ENCODE measurements around the gene HID1.
"Not testable (repeated sequence)": the region's sequence is repeated elsewhere in the genome, so short reads cannot be mapped to it uniquely, and the experiment has no call there.

Gene HID1

DNA sequence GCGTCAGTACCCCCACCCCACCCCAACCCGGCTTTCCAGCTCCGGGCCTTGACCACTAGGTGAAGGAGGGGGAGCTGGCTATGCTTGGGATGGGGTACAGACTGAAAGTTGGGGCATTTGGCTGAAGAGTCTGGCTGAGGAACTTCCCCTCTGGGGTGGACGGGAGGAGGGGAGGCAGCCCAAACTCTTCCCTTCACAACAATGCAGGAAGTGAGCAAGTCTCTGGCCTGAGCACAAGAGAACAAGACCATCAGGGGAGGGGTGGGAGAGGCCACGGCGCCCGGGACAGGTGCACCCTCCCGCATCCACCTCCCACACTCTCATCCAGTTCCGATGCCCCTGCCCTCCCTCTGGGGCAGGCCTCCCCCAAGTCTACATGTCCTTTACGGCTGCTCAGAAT lies 55.1 kb downstream of the HID1 start:
- no peak overlapping the region for H3K4me3 ChIP-seq (ENCODE audit: low read depth, low read length)
- DNase-seq (ENCODE audit: low read depth), result peak; percentile 58
- no peak for TF ChIP-seq POLR2A (IDR thresholded peaks at IDR 0.05; ENCODE audit: extremely low read depth, insufficient read length)
- TF ChIP-seq MYC (IDR thresholded peaks at IDR 0.05; ENCODE audit: low read depth, low read length), result no peak
- no peak for TF ChIP-seq CTCF (IDR thresholded peaks at IDR 0.05; ENCODE audit: low read depth, low read length)
- TF ChIP-seq MAX (IDR thresholded peaks at IDR 0.05; ENCODE audit: low read depth, low read length), result no peak

GRCh38 chr17:74916851-74917199 lies 55.7 kb downstream of the HID1 start:
- H3K4me3 ChIP-seq (ENCODE audit: low read depth, low read length), result no peak overlapping the region
- no peak for DNase-seq (ENCODE audit: low read depth)
- TF ChIP-seq MAX (IDR thresholded peaks at IDR 0.05; ENCODE audit: low read depth, low read length) (no peak), MYC (IDR thresholded peaks at IDR 0.05; ENCODE audit: low read depth, low read length) (no peak), CTCF (IDR thresholded peaks at IDR 0.05; ENCODE audit: low read depth, low read length) (no peak), POLR2A (IDR thresholded peaks at IDR 0.05; ENCODE audit: extremely low read depth, insufficient read length) (no peak)

- TF ChIP-seq CTCF (IDR thresholded peaks at IDR 0.05; ENCODE audit: low read depth, low read length) (no peak), POLR2A (IDR thresholded peaks at IDR 0.05; ENCODE audit: extremely low read depth, insufficient read length) (no peak), MAX (IDR thresholded peaks at IDR 0.05; ENCODE audit: low read depth, low read length) (no peak), MYC (IDR thresholded peaks at IDR 0.05; ENCODE audit: low read depth, low read length) (no peak)
- DNase-seq (ENCODE audit: low read depth), result no peak
- H3K4me3 ChIP-seq (ENCODE audit: low read depth, low read length), result no peak overlapping the region
These were observed 56.3 kb downstream of the HID1 start for GRCh38 chr17:74916136-74916850.

DNA sequence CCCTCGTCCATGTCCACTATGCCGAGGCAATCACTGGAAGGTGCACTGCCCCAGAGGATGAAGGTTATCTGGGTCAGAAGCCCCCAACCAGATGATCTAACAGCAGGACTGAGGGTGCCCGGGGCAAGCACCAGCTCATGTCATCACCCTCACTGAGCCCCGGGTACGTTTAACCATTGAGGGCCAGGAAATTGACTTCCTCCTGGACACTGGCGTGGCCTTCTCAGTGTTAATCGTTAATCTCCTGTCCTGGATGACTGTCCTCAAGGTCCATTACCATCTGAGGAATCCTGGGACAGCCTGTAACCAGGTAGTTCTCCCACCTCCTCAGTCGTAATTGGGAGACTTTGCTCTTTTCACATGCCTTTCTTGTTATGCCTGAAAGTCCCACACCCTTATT lies 61.1 kb downstream of the HID1 start:
- not testable (repeated sequence) for H3K4me3 ChIP-seq (ENCODE audit: low read depth, low read length); DNase-seq (ENCODE audit: low read depth)

GRCh38 chr17:74909097-74909496 lies 63.5 kb downstream of the HID1 start:
- H3K4me3 ChIP-seq (ENCODE audit: low read depth, low read length); DNase-seq (ENCODE audit: low read depth): not testable (repeated sequence)

DNA sequence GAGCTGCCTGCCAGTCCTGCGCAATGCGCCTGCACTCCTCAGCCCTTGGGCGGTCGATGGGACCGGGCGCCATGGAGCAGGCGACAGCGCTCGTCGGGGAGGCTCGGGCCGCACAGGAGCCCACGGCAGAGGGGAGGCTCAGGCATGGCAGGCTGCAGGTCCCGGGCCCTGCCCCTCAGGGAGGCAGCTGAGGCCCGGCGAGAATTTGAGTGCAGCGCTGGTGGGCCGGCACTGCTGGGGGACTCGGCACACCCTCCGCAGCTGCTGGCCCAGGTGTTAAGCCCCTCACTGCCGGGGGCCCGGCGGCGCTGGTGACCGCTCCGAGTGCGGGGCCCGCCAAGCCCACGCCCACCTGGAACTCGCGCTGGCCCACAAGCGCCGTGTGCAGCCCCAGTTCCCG lies 65.5 kb downstream of the HID1 start:
- no peak for DNase-seq (ENCODE audit: low read depth)
- no peak overlapping the region for H3K4me3 ChIP-seq (ENCODE audit: low read depth, low read length)
- TF ChIP-seq MYC (IDR thresholded peaks at IDR 0.05; ENCODE audit: low read depth, low read length), result no peak
- no peak for TF ChIP-seq POLR2A (IDR thresholded peaks at IDR 0.05; ENCODE audit: extremely low read depth, insufficient read length)
- no peak for TF ChIP-seq MAX (IDR thresholded peaks at IDR 0.05; ENCODE audit: low read depth, low read length)
- no peak for TF ChIP-seq CTCF (IDR thresholded peaks at IDR 0.05; ENCODE audit: low read depth, low read length)

GRCh38 chr17:74906214-74906793 lies 66.3 kb downstream of the HID1 start:
- not testable (repeated sequence) for H3K4me3 ChIP-seq (ENCODE audit: low read depth, low read length); DNase-seq (ENCODE audit: low read depth)
